CD4-positive, alpha-beta T cell (primary cell): ENCODE results near the gene CDH5. TPM values are rescaled to one million over a fixed set of nuclear protein-coding genes. Genes with fewer than 3 reads are reported as not detected.

Experiments
- ATAC-seq: fragments of 200-7000 bp; cut with Tn5 transposase; one replicate; pipeline ENCODE4 v1.10.0; 2022; ENCODE audit warnings: mild to moderate bottlenecking; ENCODE audit not compliant: poor library complexity
- CTCF ChIA-PET: fragments of 350-600 bp; sonication (Branson Sonifier 250); formaldehyde crosslinking; loops from one replicate; lab custom pipeline; 2021; ENCODE audit warnings: antibody characterized with exemption, inconsistent platforms; lab: Charles Lee
- POLR2A ChIA-PET: fragments of 350-600 bp; sonication (Branson Sonifier 250); formaldehyde crosslinking; loops from one replicate; lab custom pipeline; 2021; ENCODE audit warnings: antibody characterized with exemption, inconsistent platforms; lab: Charles Lee
- DNase-seq, 14 experiments: peaks; one replicate each; pipeline ENCODE4 v3.0.0-alpha.2; 2013 to 2020; ENCODE audit warnings: mixed read lengths in 2 of 14
- H3K27ac ChIP-seq, 2 donors: one replicate each; pipeline versions ENCODE4 v1.5.1 to v1.7.0; 2013; ENCODE audit warnings: low read length in 2 of 2, low read depth in 1 of 2, mild to moderate bottlenecking in 1 of 2
- H3K27me3 ChIP-seq, 2 experiments: 1 replicate in 1 of 2; 2 replicates in 1 of 2; pipeline versions ENCODE4 v1.6.1 to v1.7.0; 2013; ENCODE audit warnings: low read length in 2 of 2, control low read depth in 1 of 2, mild to moderate bottlenecking in 1 of 2, moderate library complexity in 1 of 2; ENCODE audit not compliant: insufficient read depth in 2 of 2, control insufficient read depth in 1 of 2
- H3K36me3 ChIP-seq: one replicate; pipeline ENCODE4 v1.6.1; 2013; ENCODE audit warnings: low read length, control low read depth; ENCODE audit not compliant: insufficient read depth
- H3K4me1 ChIP-seq: one replicate; pipeline ENCODE4 v1.6.1; 2013; ENCODE audit warnings: low read length, control low read depth; ENCODE audit not compliant: insufficient read depth
- H3K4me3 ChIP-seq: one replicate; pipeline ENCODE4 v1.5.1; 2013; ENCODE audit warnings: mild to moderate bottlenecking, low read length, moderate library complexity
- H3K9me3 ChIP-seq, 2 experiments: 1 replicate in 1 of 2; 2 replicates in 1 of 2; pipeline versions ENCODE4 v1.6.1 to v1.7.0; 2013; ENCODE audit warnings: low read length in 2 of 2, mild to moderate bottlenecking in 2 of 2, control low read depth in 1 of 2, moderate library complexity in 1 of 2; ENCODE audit not compliant: control insufficient read depth in 1 of 2, insufficient read depth in 1 of 2
- H3K27ac Mint-ChIP-seq: one replicate; pipeline ENCODE4 v1.8.0; 2020; ENCODE audit warnings: mixed read lengths
- H3K27me3 Mint-ChIP-seq: one replicate; pipeline ENCODE4 v1.8.0; 2021; ENCODE audit warnings: mixed read lengths
- H3K36me3 Mint-ChIP-seq: one replicate; pipeline ENCODE4 v1.8.0; 2021; ENCODE audit warnings: low read depth, mixed read lengths
- H3K4me1 Mint-ChIP-seq: one replicate; pipeline ENCODE4 v1.8.0; 2021; ENCODE audit warnings: low read depth, mixed read lengths
- H3K4me3 Mint-ChIP-seq: one replicate; pipeline ENCODE4 v1.8.0; 2020; ENCODE audit warnings: mild to moderate bottlenecking, mixed read lengths
- H3K9me3 Mint-ChIP-seq: one replicate; pipeline ENCODE4 v1.8.0; 2020; ENCODE audit warnings: mixed read lengths
- CTCF ChIP-seq: fragments of 200-600 bp; IDR thresholded peaks from one replicate; pipeline ENCODE4 v1.8.0; 2022; ENCODE audit warnings: antibody characterized with exemption, mild to moderate bottlenecking
- intact Hi-C, 2 experiments: fragments of 100-400 bp; cut with DNase I in 1 of 2; cut with micrococcal nuclease in 1 of 2; formaldehyde crosslinking; loops; one replicate each; pipeline versions ENCODE4 v1.15.1 to v1.9.0; 2023 to 2025; cut with DNase I, micrococcal nuclease
- total RNA-seq, 174 experiments: library from RNA in 2 of 174; stranded (reverse) in 2 of 174; gene quantifications; one replicate each; pipeline ENCODE4 v1.2.3 and lab custom pipeline; 2021 to 2026

CDH5 gene
- total RNA-seq, 2 experiments from 2014 or later: not detected

GRCh38 chr16:66332634-66333610 lies 33.6 kb upstream of the CDH5 start:
- Mint-ChIP-seq H3K27me3 (peaks cover 37% of the 10 kb centered on the region), H3K4me3 (no peak overlapping the region), H3K27ac (no peak overlapping the region), H3K9me3 (no peaks in the 10 kb centered on the region), H3K36me3 (no peaks in the 10 kb centered on the region), H3K4me1 (no peaks in the 10 kb centered on the region)
- Histone ChIP-seq H3K27me3 (peaks cover 0 to 5% of the 10 kb centered on the region in 2 experiments), H3K9me3 (peaks cover 0 to 8% of the 10 kb centered on the region in 2 experiments), H3K4me1 (no peaks in the 10 kb centered on the region), H3K36me3 (no peaks in the 10 kb centered on the region), H3K27ac (no peak overlapping the region), H3K4me3 (no peak overlapping the region)
- intact Hi-C loops: no loop called here
- POLR2A ChIA-PET: no interaction called here
- no peak for TF ChIP-seq CTCF
- CTCF ChIA-PET: no interaction called here
- DNase-seq: no peak
- ATAC-seq: no peak

GRCh38 chr16:66334853-66335574 lies 31.5 kb upstream of the CDH5 start:
- Histone ChIP-seq H3K4me1 (no peaks in the 10 kb centered on the region), H3K36me3 (no peaks in the 10 kb centered on the region), H3K27ac (no peak overlapping the region), H3K9me3 (peaks cover 0 to 8% of the 10 kb centered on the region in 2 experiments), H3K4me3 (no peak overlapping the region), H3K27me3 (peaks cover 0 to 5% of the 10 kb centered on the region in 2 experiments)
- DNase-seq (no peak), ATAC-seq (no peak)
- peaks cover 37% of the 10 kb centered on the region for H3K27me3 Mint-ChIP-seq
- intact Hi-C loops: no loop called here
- POLR2A ChIA-PET: no interaction called here
- no peaks in the 10 kb centered on the region for H3K9me3 Mint-ChIP-seq
- H3K27ac Mint-ChIP-seq: no peak overlapping the region
- H3K36me3 Mint-ChIP-seq: no peaks in the 10 kb centered on the region
- no peaks in the 10 kb centered on the region for H3K4me1 Mint-ChIP-seq
- TF ChIP-seq CTCF: no peak
- H3K4me3 Mint-ChIP-seq: no peak overlapping the region
- CTCF ChIA-PET: no interaction called here

GRCh38 chr16:66335704-66336329 lies 30.7 kb upstream of the CDH5 start:
- no peak for ATAC-seq
- POLR2A ChIA-PET: no interaction called here
- CTCF ChIA-PET: no interaction called here

More at GRCh38 chr16:66335704-66336329, 30.7 kb upstream of the CDH5 start:
- H3K36me3 Mint-ChIP-seq: no peaks in the 10 kb centered on the region
- no peaks in the 10 kb centered on the region for H3K4me1 Mint-ChIP-seq
- no peak for TF ChIP-seq CTCF
- Histone ChIP-seq H3K9me3 (peaks cover 0 to 8% of the 10 kb centered on the region in 2 experiments), H3K4me1 (no peaks in the 10 kb centered on the region), H3K27me3 (peaks cover 0 to 5% of the 10 kb centered on the region in 2 experiments), H3K27ac (no peak overlapping the region), H3K4me3 (no peak overlapping the region), H3K36me3 (no peaks in the 10 kb centered on the region)
- no peak overlapping the region for H3K27ac Mint-ChIP-seq
- peaks cover 37% of the 10 kb centered on the region for H3K27me3 Mint-ChIP-seq
- intact Hi-C loops: no loop called here
- H3K9me3 Mint-ChIP-seq: no peaks in the 10 kb centered on the region
- no peak for DNase-seq
- H3K4me3 Mint-ChIP-seq: no peak overlapping the region
